NCI-H2081 treated with DMSO at 0.1 percent for 48 hours (cell line): ENCODE measurements around the gene CENPK.
"Not testable (repeated sequence)": the region's sequence is repeated elsewhere in the genome, so short reads cannot be mapped to it uniquely, and the experiment has no call there.

Source experiments
- DNase-seq: peaks from one replicate; lab custom pipeline; 2025; lab: John Stamatoyannopoulos, UW

The CENPK gene

GRCh38 chr5:65562731-65563701 is at the start of gene CENPK, which contains the start of gene PPWD1:
CENPK (minus strand) TSS chr5:65563168; CDS start chr5:65554907, 8,261 bp downstream.
PPWD1 (plus strand) TSS chr5:65563296; CDS start chr5:65563311, 15 bp downstream.
- peak; percentile 66 for DNase-seq

DNA sequence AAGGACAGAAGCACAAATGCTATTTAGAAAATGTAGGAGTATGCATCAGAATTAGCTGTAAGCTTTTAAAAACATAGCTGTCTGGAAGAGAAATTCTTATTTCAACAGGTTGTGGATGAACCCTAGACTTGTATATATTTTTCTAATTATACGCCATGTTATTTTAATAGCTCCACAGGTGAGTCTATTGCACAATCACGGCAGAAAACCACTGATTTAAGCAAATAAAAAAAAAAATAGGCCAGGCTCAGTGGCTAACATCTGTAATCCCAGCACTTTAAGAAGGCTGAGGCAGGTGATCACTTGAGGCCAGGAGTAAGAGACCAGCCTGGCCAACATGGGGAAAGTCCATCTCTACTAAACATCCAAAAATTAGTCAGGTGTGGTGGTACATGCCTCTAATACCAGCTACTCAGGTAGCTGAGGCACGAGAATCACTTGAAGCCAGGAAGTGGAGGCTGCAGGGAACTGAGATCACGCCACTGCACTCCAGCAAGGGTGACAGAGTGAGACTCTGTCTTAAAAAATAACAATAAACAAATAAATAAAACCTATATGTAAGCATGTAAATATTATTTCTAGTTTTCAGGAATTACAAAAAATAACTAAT is 49.4 kb upstream of the CENPK start:
- no peak for DNase-seq

DNA sequence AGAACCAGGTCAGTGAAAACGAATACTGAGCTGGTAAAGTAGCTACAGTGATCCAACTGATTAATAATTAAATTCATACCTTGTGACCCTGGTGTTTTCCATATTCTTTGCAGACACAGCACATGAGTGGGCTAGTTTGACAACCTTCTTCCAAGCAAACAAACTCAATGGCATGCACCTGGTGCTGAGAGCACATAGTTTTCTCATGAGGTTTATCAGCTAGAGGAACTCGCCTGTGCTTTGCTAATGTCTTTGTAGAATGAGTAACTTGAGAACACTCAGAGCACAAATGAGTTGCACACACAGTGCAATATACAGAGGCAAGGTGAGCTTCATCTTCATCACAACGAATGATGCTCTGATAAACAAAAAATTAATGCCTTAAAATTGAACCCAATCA is 48.6 kb upstream of the CENPK start:
- no peak for DNase-seq

- DNase-seq: not testable (repeated sequence)
Measured at GRCh38 chr5:65601761-65602160, 38.8 kb upstream of the CENPK start.

DNA sequence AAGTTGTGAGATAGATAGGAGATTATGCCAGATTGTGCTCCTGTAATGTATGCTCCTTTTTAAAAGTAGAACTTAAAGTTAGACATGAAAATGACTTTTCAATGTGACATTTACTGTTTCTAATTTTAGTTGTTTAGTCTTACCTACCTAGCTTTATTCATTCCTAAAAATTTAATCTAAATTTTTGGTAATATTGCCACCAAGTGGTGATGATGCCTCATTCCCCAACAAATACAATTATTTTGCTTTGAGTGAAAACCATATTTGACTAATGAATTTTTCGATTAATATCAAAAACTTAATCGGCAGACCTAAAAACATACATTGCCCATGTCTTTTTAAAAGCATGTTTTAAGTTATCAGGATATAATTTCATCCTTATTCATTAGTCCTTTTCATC is 25.7 kb upstream of the CENPK start:
- no peak for DNase-seq

- DNase-seq: no peak
Measured at GRCh38 chr5:65577141-65577540, 14.2 kb upstream of the CENPK start.

DNA sequence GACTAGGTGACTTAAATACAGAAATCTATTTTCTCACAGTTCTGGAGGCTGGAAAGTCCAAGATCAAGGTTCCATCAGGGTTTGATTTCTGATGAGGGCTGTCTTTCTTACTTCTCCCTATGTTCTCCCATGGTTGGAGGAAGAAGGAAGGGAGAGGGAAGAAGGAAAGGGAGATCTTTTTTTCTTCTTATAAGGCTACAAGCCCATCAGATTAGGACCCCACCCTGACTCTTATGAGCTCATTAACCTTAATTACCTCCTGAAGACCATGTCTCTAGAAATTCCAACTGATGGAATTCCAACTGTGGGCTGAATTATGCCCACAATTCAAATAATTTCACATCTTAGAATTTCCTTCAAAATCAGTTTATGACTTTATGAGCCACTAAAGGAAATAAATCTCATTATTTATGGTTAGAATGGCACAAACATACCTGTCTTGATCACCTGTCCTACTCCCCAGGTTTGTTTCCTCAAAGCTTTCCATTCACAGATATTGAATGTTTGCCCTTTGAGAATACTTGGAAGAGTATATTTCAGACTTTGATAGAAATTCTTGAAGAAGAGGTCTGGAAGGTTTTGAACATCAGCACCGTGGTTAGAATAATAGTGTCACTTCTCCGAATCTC is 7.7 kb upstream of the CENPK start:
- no peak for DNase-seq

- DNase-seq: no peak
Measured at GRCh38 chr5:65566505-65566904, 3.5 kb upstream of the CENPK start.

DNA sequence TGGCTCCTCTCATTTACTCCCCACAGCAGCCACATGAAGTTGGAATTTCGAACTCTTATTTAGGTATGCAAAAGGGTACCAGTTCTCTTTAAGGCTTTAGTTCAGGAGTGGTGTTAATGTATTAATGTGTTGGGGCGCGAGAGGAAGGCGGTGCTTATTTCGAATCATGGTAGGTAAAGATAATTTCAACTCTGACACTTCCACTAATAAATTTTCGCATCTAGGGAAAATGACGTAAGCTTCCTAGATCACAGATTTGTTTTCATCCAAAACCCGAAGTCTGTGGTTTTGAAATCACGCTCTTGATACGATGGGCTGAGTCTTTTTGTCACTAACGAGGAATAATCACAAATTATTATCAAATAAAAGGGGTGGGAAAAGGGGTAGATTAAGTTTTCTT is 809 bp upstream of the CENPK start:
- no peak for DNase-seq

DNA sequence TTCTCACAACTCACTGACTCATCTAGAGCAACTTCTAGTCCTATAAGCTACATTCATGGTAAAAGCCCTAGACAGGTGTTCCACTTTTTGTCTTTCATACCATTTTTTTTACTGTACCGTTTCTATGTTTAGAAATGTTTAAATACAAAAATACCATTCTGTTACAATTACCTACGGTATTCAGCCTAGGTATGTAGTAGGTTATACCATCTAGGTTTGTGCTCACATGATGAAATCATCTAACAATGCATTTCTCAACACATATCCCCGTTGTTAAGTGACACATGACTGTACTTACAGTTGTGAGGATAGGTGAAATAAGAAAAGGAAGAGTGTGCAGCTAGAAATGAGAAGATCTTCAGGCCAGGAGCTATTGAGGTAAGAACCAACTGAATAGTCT is 6.2 kb downstream of the CENPK start:
- DNase-seq: no peak

DNA sequence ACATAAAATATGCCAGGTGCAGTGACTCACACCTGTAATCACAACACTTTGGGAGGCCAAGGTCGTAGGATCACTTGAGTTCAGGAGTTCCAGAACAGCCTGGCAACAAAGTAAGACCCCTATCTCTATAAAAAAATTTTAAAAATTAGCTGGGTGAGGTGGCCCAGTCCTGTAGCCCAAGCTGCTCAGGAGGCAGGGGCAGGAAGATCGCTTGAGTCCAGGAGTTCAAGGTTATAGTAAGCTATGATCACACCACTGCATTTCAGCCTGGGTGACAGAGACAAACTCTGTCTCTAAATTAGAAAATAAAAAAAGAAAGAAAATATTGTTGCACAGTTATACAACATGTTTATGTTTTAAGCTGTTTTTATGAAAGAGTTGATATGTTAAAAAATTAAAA is 6.8 kb downstream of the CENPK start:
- DNase-seq: no peak

DNA sequence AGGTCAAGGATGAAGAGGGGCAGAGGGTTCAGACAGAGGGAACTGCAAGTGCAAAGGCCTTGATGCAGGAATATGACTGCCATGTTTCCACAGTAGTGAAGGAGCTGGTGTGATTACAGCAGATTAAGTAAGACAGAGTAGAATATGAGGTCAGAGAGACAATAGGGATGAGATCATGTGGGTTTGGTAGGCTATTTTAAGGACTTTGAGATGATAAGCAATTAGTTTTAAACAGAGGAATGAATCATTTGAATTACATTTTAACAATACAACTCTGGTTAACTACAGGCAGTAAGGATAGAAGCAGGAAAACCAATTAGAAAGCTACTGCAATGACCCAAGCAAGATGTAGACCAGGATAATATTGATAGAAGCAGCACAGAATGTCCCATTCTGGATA is 7.7 kb downstream of the CENPK start:
- DNase-seq: no peak

GRCh38 chr5:65553941-65554340 is 9.0 kb downstream of the CENPK start:
- no peak for DNase-seq

DNA sequence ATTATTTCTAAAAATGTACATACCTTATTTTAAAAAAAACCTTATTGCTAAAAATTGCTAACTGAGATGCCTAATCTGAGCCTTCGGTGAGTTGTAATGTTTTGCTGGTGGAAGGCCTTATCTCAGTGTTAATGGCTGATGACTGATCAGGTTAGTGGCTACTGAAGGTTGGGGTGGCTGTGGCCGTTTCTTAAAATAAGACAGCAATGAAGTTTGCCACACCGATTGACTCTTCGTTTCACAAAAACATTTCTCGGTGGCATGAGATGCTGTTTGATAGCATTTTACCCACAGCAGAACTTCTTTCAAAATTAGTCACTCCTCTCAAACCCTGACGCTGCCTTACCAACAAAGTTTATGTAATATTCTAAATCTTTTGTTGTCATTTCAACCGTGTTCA is 14.7 kb downstream of the CENPK start:
- DNase-seq: no peak

GRCh38 chr5:65546141-65546540 is 16.8 kb downstream of the CENPK start:
- DNase-seq: no peak

DNA sequence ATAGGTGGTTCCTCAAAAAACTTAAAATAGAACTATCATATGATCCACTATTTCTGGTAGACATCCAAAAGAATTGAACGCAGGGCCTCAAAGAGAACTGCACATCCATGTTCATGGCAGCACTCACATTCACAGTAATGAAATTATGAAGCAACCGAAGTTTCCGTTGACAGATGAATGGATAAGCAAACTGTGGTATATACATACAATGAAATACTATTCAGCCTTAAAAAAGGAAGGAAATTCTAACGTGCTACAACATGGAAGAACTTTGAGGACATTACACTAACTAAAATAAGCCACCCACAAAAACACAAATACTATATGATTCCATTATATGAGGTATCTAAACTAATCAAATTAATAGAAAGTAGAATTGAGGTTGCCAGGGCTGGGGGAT is 18.5 kb downstream of the CENPK start:
- DNase-seq: no peak

DNA sequence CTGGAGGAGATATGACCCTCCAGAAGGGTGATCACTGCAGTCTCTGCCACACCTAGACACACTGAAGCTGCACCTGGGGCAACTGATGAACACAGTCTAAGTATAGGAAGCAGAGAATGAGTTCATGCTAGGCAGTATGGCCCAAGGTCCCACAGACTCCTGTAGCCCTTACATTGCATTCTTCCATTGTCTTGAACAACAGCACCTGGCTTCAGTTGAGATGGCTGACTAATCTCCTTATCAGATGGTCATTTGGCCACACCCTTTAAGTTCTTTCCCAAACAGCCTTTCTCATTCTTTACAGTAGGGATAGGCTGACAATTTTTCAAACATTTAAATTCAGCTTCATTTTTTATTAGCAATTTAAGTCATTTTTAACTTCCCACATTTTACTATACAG is 23.1 kb downstream of the CENPK start:
- DNase-seq: no peak

GRCh38 chr5:65535529-65535987 is 27.4 kb downstream of the CENPK start:
- DNase-seq: no peak

- no peak for DNase-seq
Measured at GRCh38 chr5:65530904-65531303, 32.1 kb downstream of the CENPK start.

DNA sequence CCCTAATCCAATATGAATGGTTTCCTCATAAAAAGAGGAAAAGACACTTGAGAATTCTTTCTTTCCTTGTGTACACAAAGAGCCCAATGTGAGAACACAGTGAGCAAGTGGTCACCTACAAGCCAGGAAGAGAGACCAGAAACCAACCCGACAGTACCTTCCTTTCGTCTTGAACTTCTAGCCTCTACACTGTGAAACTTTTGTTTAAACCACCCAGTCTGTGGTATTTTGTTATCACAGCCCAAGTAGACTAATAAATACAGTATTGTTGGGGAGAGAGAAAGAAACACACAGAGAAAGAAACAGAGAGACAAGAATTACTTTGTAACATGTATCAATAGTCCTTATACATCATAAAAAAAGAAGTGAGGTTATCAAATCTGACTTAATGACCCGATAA is 37.2 kb downstream of the CENPK start:
- DNase-seq: no peak

GRCh38 chr5:65512170-65512937 is 50.6 kb downstream of the CENPK start:
- no peak for DNase-seq

- DNase-seq: no peak
Measured at GRCh38 chr5:65508978-65509377, 54.0 kb downstream of the CENPK start.
